SH-SY5Y (cell line): ENCODE results near the gene HAGH.

Experiments
- GATA2 ChIP-seq: IDR thresholded peaks from 2 replicates; pipeline ENCODE4 v1.6.1; 2011; ENCODE audit warnings: mild to moderate bottlenecking, low read depth, low read length
- GATA3 ChIP-seq: IDR thresholded peaks from 2 replicates; pipeline ENCODE4 v1.6.1; 2011; ENCODE audit warnings: low read depth, mild to moderate bottlenecking, low read length, moderate library complexity

DNA sequence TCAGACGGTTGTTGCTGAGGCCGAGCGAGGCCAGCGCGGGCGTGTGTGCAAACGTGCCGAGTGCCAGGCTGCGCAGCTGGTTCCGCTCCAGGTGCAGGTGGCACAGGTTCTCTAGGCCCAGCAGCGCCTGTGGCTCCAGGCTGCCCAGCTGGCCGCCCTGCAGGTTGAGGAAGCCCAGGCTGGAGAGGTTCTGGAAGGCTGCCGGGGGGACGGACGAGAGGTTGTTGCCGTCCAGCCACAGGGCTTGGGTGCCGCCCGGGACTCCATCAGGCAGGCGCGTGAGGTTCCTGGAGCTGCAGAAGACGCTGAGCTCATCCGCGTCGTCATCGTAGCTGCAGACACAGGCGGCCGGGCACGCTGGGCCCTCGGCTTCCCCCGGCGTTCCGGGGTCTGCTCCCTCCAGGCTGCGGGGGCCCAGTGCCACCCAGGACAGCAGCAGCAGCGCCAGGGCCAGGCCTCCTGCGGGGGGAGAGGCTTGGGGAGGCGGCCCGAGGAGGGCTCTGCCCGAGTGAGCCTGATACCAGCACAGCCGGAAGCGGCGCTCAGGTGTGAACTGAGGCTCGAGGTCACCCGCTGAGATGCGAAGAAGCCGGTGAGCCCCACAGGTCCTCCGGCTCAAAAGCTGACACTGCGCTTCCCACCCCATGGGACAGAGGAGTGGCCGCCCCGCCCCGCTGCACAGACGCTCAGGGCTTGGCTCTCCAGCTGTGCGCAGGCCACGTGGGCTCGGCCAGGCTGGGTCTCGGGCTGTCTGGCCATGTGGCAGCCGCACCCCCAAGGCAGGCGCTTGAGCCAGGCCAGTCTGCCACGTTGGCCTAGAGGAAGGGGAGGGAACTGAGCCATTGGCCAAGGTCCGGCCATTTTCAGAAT is 34.4 kb downstream of the HAGH start:
- TF ChIP-seq GATA2, result no peak
- no peak for TF ChIP-seq GATA3
